Fibroblast of pulmonary artery (primary cell): ENCODE measurements around the gene MLXIP.

ENCODE experiments used
- DNase-seq: peaks from one replicate; pipeline ENCODE4 v3.0.0-alpha.2; 2010; ENCODE audit warnings: low read depth
- H3K4me3 ChIP-seq: replicated peaks from 2 replicates; pipeline ENCODE4 v1.5.1; 2011; ENCODE audit warnings: low read depth, mild to moderate bottlenecking, control low read depth, low read length, moderate library complexity
- CTCF ChIP-seq: IDR thresholded peaks from 2 replicates; pipeline ENCODE4 v1.5.1; 2011; ENCODE audit warnings: mild to moderate bottlenecking, control low read depth, low read length, inconsistent platforms; ENCODE audit errors: missing control alignments

Gene MLXIP

GRCh38 chr12:122137681-122138080 lies 59.1 kb downstream of the MLXIP start:
- no peak overlapping the region for H3K4me3 ChIP-seq
- no peak for DNase-seq
- TF ChIP-seq CTCF = no peak

- DNase-seq = no peak
- no peak for TF ChIP-seq CTCF
- no peak overlapping the region for H3K4me3 ChIP-seq
These were observed 59.6 kb downstream of the MLXIP start for GRCh38 chr12:122138181-122138580.

GRCh38 chr12:122138616-122139015 lies 60.1 kb downstream of the MLXIP start:
- no peak for DNase-seq
- H3K4me3 ChIP-seq = no peak overlapping the region
- TF ChIP-seq CTCF = no peak

- no peak for TF ChIP-seq CTCF
- no peak for DNase-seq
- H3K4me3 ChIP-seq = no peak overlapping the region
These were observed 60.7 kb downstream of the MLXIP start for GRCh38 chr12:122139266-122139665.

- no peak for TF ChIP-seq CTCF
- no peak for DNase-seq
These were observed 61.4 kb downstream of the MLXIP start for GRCh38 chr12:122139941-122140340.

GRCh38 chr12:122140467-122141257 lies 62.1 kb downstream of the MLXIP start:
- no peak overlapping the region for H3K4me3 ChIP-seq
- no peak for TF ChIP-seq CTCF
- no peak for DNase-seq

More at GRCh38 chr12:122139941-122140340, 61.4 kb downstream of the MLXIP start:
- no peak overlapping the region for H3K4me3 ChIP-seq
